Right lobe of liver (tissue), 6 donors: ENCODE measurements around the gene CMYA5. TPM values are rescaled to one million over a fixed set of nuclear protein-coding genes. Genes with fewer than 3 reads are reported as not detected.

ENCODE experiments used
- ATAC-seq, 4 donors: fragments of 200-7000 bp; cut with Tn5 transposase; one replicate each; pipeline ENCODE4 v1.9.1; 2020; ENCODE audit warnings: mild to moderate bottlenecking in 4 of 4, moderate library complexity in 4 of 4
- DNase-seq, 3 donors: peaks; one replicate each; pipeline ENCODE4 v3.0.0-alpha.2; 2020
- H3K27ac ChIP-seq, 3 donors: fragments of 200-600 bp; one replicate each; pipeline ENCODE4 v1.8.0; 2022
- H3K27me3 ChIP-seq, 2 donors: fragments of 200-600 bp; one replicate each; pipeline ENCODE4 v1.8.0; 2022
- H3K36me3 ChIP-seq, 4 donors: fragments of 200-600 bp; sonication (generic) in 1 of 4; one replicate each; pipeline versions ENCODE4 v1.5.1 to v1.8.0; 2017 to 2022; ENCODE audit warnings: control low read depth in 1 of 4
- H3K4me1 ChIP-seq, 4 donors: fragments of 200-600 bp; sonication (generic) in 1 of 4; one replicate each; pipeline versions ENCODE4 v1.5.1 to v1.8.0; 2017 to 2022; ENCODE audit warnings: control low read depth in 1 of 4
- H3K4me3 ChIP-seq, 3 donors: fragments of 200-600 bp; one replicate each; pipeline ENCODE4 v1.8.0; 2022
- H3K9me3 ChIP-seq, 4 donors: fragments of 200-600 bp; sonication (generic) in 1 of 4; one replicate each; pipeline versions ENCODE4 v1.5.1 to v1.8.0; 2017 to 2022; ENCODE audit warnings: control low read depth in 1 of 4
- CTCF ChIP-seq, 4 donors: fragments of 200-600 bp in 3 of 4; fragments of 450-650 bp in 1 of 4; IDR thresholded peaks; one replicate each; pipeline versions ENCODE4 v1.5.1 to v1.8.0; 2016 to 2022; ENCODE audit warnings: antibody characterized with exemption in 4 of 4, mild to moderate bottlenecking in 2 of 4
- POLR2A ChIP-seq: fragments of 450-650 bp; IDR thresholded peaks from one replicate; pipeline ENCODE4 v1.6.1; 2017; ENCODE audit warnings: antibody characterized with exemption, mild to moderate bottlenecking
- WGBS: methylation state at CpG from one replicate; pipeline ENCODE4 v1.1.6; 2018; ENCODE audit warnings: low coverage, low lambda C conversion rate; ENCODE audit not compliant: insufficient coverage; ENCODE audit errors: missing lambda C conversion rate; 5-methylcytosine and 5-hydroxymethylcytosine counted together
- intact Hi-C, 2 donors: fragments of 100-400 bp; cut with DNase I; formaldehyde crosslinking; loops; one replicate each; pipeline versions ENCODE4 v1.11.2 to v1.14.1; 2022
- total RNA-seq, 6 experiments: library from RNA; depleted of rRNA in 2 of 6; stranded (reverse); fragments of >200 nt in 2 of 6; fragmentation: NEBNext Ultra II Directional in 3 of 6; extraction: Animal tissue kit (Norgen Biotek cat#: 25700) in 3 of 6; gene quantifications; one replicate each; pipeline versions ENCODE4 v1.1.0 to v1.2.4, GENCODE V29; 2016 to 2023
- donor health status: DM: no; HTN: yes; CAD: no.
- donor health status: DM: no; HTN: no; CAD: no.
- donor health status: DM: no; HTN: no; CAD: no.
- donor health status: DM: no; HTN: yes; CAD: no.
- donor health status: DM: no; HTN: yes; CAD: no.

Gene CMYA5
- total RNA-seq, 6 experiments from 2014 or later, result 1.1 to 5.8 (median 2.8) TPM

DNA sequence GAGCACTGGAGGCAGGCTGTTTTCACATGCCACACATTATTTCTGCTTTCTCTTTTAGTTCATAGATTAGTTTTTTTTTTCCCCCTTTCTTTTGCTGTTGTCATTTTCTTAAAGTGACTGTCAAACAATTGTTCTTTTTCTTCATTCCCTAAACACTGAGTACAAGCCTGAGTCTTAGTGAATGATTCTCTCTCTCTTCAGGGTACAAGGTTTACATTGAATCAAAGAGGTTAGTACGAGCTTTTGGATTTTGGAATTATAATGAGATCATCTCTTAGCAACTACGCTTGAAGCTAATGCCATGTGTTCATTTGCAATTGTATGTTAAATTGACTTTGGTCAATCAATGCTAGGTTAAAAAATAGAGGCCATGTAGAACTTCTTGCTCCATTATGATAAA is 125.1 kb downstream of the CMYA5 start:
- no peaks in the 10 kb centered on the region for H3K4me1 ChIP-seq
- H3K36me3 ChIP-seq, result no peaks in the 10 kb centered on the region
- no peak overlapping the region for H3K27ac ChIP-seq
- H3K27me3 ChIP-seq, result no peaks in the 10 kb centered on the region
- DNase-seq (no peak), ATAC-seq (no peak)
- intact Hi-C loops, result no loop called here
- TF ChIP-seq CTCF (IDR thresholded peaks at IDR 0.05) (no peak), POLR2A (no peak)
- no peaks in the 10 kb centered on the region for H3K9me3 ChIP-seq
- H3K4me3 ChIP-seq, result no peak overlapping the region
- 75% methylated on average over 2 of the region's 2 CpGs for WGBS

GRCh38 chr5:79816014-79816413 is 126.4 kb downstream of the CMYA5 start:
- no peaks in the 10 kb centered on the region for H3K27me3 ChIP-seq
- no peak overlapping the region for H3K27ac ChIP-seq
- intact Hi-C loops, result no loop called here
- no peaks in the 10 kb centered on the region for H3K36me3 ChIP-seq
- no peak for DNase-seq
- H3K4me3 ChIP-seq, result no peak overlapping the region
- TF ChIP-seq POLR2A (no peak), CTCF (IDR thresholded peaks at IDR 0.05) (no peak)
- H3K4me1 ChIP-seq, result no peaks in the 10 kb centered on the region
- ATAC-seq, result no peak
- 83% methylated on average over 1 of the region's 2 CpGs for WGBS
- no peaks in the 10 kb centered on the region for H3K9me3 ChIP-seq

DNA sequence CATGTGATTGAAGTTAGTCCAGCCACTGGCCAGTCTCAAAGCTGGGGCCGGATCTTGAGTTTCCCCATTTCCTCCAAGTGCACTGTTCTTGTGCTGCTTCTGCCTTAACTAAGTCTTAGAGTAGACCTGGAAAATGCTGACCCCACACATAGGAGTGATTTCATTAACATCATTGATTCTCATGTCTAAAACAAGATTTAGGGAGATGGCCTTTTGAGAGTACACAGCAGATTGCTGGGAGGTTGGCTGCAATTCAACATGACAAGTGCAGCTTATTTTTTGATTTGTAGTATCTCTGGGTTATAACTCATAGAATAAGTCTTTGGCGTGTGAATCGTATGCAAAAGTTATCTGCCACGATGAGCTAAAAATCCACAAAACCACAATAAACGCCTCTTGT is 131.0 kb downstream of the CMYA5 start:
- no peak for DNase-seq
- Histone ChIP-seq H3K36me3 (no peaks in the 10 kb centered on the region), H3K27me3 (no peaks in the 10 kb centered on the region), H3K9me3 (no peaks in the 10 kb centered on the region), H3K4me3 (no peak overlapping the region), H3K4me1 (no peaks in the 10 kb centered on the region), H3K27ac (no peak overlapping the region)
- 81% methylated on average over 5 of the region's 5 CpGs for WGBS
- intact Hi-C loops, result no loop called here
- TF ChIP-seq POLR2A (no peak), CTCF (IDR thresholded peaks at IDR 0.05) (no peak)
- ATAC-seq, result no peak

DNA sequence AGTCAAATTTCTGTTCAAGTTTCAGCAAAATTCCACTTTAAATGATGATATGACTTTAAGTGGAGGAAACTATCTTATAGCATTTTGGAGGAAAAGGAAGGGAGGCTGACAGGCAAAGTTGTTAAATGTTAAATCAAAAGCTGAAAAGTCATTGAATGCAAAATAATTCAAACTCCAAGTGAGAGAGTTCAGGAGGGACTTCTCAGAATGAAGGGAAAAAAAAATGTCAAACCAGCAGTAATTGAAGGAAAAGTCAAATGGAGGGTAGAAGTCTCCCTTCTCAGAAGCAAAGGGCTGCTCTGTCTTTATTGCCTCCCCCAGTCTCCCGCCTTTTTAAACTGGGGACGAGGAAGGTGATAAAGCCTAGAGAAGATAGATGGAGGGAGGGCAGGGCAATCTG is 134.8 kb downstream of the CMYA5 start:
- no peak for TF ChIP-seq CTCF (IDR thresholded peaks at IDR 0.05)
- no peak for TF ChIP-seq POLR2A
- no peaks in the 10 kb centered on the region for H3K9me3 ChIP-seq
- H3K27ac ChIP-seq, result no peak overlapping the region
- DNase-seq, result no peak
- no peaks in the 10 kb centered on the region for H3K27me3 ChIP-seq
- no peak for ATAC-seq
- no peak overlapping the region for H3K4me3 ChIP-seq
- intact Hi-C loops, result no loop called here
- WGBS, result 63% methylated on average over 2 of the region's 2 CpGs
- H3K4me1 ChIP-seq, result no peaks in the 10 kb centered on the region
- H3K36me3 ChIP-seq, result no peaks in the 10 kb centered on the region

DNA sequence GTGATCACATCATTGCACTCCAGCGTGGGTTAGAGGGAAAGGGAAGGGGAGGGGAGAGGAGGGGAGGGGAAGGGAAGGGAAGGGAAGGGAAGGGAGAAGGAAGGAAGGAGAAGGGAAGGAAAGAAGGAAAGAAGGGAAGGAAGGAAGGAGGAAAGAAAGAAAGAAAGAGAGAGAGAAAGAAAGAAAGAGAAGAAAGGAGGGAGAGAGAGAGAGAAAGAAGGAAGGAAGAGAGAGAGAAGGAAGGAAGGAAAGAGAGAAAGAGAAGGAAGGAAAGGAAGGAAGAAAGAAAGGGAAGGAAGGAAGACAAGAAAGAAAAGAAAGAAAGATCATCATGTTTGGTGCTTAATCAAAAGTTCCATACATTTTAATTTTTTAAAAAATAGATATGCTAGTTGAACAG is 136.2 kb downstream of the CMYA5 start:
- TF ChIP-seq POLR2A (no peak), CTCF (IDR thresholded peaks at IDR 0.05) (no peak)
- Histone ChIP-seq H3K4me1 (no peaks in the 10 kb centered on the region), H3K27me3 (no peaks in the 10 kb centered on the region), H3K36me3 (no peaks in the 10 kb centered on the region), H3K27ac (no peak overlapping the region), H3K9me3 (no peaks in the 10 kb centered on the region), H3K4me3 (no peak overlapping the region)
- intact Hi-C loops, result no loop called here
- WGBS, result 78% methylated on average over 1 of the region's 1 CpG
- ATAC-seq (no peak), DNase-seq (no peak)
